ENCODE data around the gene WDR45B.
"Not testable (repeated sequence)": the region's sequence is repeated elsewhere in the genome, so short reads cannot be mapped to it uniquely, and the experiment has no call there.

WDR45B gene

DNA sequence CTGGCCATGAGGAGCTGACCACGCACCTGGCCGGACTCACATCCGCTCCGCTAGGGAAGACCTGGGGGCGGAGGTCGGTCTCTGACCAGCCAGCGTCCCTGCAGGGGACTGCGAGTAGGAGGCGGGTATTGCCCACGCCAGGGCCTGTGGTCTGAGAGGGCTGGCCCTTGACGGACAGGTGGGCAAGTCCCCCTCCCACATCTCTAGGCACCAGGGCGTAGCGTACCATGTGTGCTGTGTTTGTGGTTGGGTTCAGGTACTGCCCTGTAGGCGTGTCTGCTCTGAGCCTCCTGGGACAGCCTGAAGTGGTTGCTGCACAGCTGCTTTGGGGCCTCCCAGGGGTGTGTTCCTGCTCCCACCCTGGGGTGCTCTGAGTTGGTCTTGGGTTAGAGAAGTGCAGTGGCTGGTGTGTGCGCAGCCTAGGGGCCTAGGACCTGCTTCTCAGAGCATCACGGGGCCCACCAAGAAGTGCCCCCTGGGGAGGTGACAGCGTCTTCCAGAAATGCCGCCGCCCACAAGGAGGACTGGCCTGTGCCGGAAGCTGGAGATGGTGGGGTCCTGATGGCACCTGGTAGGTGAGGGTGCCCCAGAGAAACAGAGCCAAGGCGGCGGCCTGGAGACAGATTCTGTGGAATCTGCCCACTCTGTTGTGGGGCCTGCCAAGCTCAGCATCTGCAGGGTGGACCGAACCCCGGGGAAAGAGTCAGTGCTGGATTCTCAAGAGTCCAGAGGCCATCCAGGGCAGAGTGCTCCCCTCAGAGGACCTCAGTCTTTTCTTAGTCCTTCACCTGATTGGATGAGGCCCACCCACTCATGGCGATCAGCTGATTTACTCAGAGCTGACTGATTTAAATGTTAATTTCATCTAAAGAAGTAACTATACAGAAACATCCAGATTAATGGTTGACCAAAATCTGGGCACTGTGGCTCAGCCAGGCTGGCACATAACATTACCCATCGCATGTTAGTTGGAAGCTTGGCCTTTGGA is 48.3 kb downstream of the WDR45B start:
- DNase-seq (ENCODE audit: low read depth) = no peak

DNA sequence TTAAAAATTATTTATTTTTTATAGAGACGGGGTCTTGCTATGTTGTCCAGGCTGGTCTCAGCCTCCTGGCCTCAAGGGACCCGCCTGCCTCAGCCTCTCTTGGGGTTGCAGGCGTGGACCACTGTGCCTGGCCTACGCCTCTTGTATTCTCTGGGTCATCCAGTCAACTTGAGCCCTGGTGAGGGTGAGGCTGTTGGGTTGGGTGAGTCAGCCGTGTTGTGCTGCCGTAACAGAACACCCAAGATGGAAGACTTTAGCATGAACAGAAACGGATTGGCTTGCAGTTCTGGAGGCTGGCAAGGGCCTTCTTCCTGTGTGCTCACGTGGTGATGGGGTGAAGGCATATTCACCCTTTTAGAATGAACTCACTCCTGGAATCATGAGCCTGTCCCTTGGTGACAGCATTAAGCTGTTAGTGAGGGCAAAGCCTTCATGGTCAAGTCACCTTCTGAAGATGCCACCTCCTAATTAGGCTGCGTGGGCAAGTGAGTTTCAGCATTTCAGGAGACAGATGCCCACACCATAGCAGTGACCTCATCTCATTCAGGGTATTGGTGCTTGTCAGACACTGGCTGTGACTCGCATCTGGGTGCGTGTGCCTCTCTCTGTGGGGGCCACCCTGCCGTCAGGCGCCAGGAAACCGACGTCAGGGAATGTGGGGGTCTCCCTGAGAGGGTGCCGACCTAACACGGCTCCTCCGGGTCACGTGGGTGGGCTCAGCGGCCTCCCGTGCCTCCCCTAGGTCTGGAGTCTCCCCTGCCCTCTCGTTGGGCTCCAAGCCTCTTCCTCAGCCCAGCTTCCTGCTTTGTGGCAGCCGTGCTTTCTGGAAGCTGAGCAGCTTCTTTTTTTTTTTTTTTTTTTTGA is 49.8 kb downstream of the WDR45B start:
- DNase-seq (ENCODE audit: low read depth) = no peak

DNA sequence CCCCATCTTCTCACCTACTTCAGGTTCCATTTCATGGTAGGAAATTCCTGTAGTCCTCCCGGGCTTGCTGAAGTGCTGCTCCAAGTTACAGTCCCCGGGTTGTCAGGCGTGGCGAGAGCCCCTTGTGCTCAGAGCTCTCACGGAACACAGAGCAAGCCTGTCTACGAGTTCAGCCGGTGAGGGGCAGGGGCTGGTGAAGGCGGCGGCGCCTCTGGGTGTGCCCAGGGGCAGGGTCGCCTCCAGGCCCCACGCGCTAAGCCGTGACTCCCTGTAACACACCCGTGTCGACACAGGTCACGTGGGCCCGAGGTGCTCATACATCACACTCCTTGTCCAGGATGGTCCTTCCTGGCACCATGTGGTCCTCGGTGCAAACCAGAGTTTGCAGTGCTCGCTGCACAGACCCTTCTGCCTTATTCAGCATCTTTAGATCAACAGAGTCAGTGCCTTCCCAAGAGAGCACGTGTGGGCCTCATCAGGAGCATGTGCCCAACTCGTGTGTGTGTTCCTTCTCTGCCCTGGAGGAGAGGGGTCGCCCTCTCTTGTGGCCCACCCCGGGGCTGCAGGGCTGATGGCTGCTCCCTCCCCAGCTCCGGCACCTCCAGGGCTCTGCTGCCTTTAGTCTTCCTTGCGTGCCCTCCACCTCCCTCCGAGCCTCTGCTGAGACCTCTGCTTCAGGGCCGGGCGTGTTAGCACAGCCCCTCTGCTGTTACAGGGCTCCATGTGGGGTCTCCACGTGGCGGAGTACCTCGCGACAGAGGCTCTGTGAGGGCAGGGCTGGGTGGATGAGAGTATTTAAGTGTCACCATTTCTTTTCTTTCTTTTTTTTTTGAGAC is 51.2 kb downstream of the WDR45B start:
- DNase-seq (ENCODE audit: low read depth) = no peak

DNA sequence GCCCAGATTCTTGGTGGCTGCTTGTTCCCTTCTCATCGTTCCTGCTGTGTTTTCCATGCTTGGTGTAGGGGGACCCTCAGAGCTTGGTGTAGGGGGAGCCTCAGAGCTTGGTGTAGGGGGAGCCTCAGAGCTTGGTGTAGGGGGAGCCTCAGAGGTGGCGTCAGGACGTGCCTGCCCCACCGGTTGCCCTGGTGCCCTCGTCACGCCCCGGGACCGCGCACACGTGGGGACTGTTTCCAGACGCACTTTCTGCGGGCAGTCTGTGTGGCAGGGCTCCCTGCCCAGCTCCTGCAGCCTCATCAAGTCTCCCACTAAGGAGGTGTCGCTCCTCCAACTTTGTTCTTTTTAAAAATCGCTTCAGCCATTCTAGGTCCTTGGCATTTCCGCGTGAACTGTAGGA is 51.9 kb downstream of the WDR45B start:
- DNase-seq (ENCODE audit: low read depth) = no peak

DNA sequence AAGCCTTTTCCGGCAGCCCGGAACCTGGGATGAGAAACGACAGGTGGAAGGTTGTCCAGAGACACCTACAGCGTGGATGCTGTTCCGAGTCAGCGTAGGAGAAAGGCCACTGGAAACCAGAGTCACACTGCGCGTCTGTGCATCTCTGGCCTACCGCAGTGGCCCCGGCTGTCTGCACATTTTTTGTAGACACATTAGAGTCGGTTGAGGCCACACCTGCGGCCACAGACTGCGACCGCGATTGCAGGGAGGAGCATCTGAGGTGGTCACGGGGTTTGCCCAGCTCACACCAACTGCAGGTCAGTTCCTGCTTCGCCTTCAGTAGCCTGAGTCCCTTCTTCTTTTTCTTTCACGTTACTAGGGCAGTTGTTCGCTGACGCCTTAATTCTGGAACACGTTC is 52.4 kb downstream of the WDR45B start:
- no peak for DNase-seq (ENCODE audit: low read depth)

DNA sequence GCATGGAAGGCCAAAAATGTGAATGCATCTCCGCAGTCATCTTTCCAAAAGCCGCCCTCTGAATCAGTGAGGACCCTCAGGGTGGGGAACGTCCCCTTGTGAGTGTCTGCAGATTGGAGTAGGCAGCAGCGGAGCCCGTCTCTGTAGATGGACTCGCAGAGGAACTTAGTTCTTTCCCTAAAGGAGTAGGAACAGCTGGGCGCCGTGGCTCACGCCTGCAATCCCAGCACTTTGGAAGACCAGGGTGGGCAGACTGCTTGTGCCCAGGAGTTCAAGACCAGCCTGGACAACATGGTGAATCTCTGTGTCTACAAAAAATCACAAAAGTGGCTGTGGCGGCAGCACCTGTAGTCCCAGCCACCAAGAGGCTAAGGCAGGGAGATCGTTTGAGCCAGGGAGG is 53.7 kb downstream of the WDR45B start:
- DNase-seq (ENCODE audit: low read depth) = no peak

DNA sequence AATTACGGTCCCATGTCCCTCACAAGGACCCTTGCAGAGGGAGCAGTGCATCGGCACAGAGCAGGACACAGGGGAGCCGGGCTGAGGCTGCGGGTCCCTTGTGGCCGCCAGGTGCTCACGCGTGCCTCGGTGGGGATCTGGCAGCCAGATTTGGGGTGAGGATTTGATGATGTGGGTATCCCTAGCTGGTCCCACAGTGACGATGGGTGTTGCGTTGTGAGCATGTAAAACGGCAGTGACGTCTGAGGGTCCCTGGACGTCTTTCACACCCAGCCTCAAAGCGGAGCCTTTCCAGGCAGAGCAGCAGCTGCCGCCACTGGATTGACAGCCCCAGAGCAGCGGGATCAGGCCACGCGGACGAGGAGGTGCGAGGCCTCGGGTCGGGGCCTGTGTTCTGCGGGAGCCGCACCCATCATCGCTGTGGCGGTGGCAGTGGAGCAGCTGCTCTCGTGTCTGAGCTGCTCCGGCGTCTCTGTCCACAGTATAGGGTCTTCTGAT is 54.6 kb downstream of the WDR45B start:
- no peak for DNase-seq (ENCODE audit: low read depth)

DNA sequence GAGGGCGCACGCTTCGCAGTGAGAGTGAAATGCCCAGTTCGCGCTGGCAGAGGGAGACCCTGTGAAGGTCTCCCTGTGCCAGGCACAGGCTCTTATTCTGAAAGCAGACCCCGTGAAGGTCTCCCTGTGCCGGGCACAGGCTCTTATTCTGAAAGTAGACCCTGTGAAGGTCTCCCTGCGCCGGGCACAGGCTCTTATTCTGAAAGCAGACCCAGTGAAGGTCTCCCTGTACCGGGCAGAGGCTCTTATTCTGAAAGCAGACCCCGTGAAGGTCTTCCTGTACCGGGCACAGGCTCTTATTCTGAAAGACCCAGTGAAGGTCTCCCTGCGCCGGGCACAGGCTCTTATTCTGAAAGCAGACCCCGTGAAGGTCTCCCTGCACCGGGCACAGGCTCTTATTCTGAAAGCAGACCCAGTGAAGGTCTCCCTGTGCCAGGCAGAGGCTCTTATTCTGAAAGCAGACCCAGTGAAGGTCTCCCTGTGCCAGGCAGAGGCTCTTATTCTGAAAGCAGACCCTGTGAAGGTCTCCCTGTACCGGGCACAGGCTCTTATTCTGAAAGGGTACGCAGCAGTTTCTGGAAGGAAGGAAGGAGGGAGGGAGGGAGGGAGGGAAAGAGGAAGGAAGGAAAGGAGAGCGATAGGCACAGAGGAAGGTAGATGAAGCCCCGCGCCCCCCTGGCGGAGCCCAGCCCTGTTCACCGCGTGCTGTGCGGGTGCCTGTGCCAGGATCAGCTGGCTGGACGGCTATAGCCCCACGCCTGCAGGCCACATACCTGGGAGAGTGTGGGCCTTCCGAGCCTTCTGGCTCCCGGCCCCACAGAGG is 55.3 kb downstream of the WDR45B start:
- peak; percentile 39 for DNase-seq (ENCODE audit: low read depth)

DNA sequence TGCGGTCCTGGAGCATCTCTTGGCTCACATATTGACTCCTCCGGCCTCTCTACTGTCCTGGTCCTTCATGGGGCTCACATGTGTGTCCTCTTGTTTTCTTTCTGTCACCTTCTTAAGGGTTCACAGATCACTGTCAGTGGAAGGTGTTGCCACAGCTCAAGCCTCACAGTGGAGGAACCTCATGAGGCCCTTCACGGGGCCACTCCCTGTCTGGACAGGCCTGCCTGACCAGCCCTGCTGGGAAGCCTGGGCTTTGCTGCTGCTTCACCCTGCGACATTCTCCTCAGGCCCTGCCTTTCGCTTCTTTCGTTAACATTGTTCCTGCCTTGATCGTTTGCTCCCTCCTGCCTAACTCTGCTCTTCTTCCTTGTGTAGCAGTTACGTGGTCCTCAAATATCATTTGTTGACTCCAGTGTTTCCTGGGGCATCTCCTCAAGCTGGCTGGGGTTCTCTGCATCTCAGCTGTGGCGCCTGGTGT is 55.9 kb downstream of the WDR45B start:
- DNase-seq (ENCODE audit: low read depth) = no peak

DNA sequence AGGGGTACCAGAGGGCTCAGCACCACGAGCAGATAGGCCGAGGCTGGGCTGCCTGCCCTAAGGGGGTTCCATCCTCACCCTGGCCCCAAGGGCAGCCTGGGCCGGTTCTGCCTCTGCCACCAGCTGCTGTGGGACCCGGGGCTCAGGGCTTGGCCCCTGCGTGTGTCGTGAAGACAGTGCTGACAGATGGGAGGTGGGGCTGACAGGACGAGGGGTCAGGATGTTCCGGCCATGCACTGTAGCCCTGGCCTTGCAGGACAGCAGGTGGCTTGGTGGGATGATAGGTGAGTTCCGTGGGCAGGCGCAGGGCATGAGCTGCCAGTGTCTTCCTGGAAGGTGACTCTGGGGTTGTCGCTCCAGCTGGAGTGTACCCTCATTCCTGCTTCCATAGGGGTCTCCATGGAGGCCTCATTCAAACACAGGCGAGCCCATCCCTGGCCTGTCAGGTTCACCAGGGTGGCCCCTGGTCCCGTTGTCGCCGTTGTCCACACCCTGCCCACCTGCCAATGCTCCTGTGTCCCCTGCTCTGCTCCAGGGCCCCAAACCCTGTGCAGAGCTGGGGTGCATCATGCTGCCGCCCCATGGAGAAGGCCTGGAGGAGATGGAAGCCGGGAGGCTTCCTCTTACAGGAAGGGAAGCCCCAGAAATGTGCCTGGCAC is 57.2 kb downstream of the WDR45B start:
- DNase-seq (ENCODE audit: low read depth) = no peak

DNA sequence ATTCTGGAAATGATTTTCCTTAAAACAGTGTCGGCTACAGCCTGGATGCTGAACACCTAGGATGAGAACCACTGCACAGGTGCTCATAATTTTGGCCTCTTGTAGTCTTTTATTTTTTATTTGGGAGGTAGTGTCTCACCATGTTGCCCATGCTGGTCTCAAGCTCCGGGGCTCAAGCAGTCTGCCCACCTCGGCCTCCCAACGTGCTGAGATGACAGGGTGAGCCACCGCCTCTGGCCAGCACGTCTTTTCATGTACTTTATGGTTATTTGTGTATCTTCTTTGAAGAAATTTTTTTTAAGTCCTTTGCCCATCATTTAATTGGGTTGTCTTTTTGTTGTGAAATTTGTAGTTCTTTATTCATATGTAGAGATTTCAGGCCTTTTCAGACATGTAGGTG is 58.0 kb downstream of the WDR45B start:
- DNase-seq (ENCODE audit: low read depth) = no peak

DNA sequence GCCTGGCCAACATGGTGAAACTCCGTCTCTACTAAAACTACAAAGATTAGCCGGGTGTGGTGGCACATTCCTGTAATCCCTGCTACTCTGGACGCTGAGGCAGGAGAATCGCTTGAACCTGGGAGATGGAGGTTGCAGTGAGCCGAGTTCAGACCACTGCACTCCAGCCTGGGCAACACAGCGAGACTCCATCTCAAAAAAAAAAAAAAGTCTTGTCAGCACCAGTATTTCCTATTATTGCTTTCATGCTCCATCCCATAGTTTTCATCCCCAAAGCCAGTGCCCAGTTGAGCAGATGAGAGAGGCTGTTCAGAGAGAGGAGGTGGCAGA is 58.4 kb downstream of the WDR45B start:
- no peak for DNase-seq (ENCODE audit: low read depth)

DNA sequence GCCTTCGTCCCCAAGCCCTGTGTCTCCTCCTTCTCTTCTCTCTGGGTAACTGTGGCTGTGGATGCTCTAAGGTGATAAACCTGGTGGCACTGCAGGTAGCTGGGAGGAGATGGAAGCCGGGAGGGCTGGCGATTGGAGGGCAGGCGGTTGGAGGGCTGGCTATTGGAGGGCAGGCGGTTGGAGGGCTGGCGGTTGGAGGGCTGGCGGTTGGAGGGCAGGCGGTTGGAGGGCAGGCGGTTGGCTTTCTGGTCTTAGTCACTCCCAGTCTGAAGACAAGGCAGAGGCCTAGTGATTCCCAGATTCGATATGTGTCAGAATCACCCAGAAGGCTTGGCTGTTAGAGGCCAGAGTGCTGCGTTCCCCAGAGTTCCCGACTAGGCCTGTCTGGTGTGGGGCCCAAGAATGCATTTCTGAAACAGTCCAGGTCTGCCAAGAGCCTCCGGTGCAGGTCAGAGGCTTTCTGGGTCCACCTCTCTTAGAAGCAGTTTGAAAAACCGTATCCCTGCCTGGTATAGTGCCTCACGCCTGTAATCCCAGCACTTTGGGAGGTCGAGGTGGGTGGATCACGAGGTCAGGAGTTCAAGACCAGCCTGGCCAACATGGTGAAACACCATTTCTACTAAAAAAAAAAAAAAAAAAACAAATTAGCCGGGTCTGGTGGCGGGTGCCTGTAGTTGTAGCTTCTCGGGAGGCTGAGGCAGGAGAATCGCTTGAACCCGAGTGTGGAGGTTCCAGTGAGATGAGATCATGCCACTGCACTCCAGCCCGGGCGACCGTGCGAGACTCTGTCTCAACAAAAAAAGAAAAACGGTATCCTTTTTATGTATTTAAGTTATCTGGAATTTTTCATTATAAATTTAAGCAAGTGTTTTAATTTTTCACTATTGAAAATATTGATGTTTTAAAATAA is 59.7 kb downstream of the WDR45B start:
- no peak for DNase-seq (ENCODE audit: low read depth)

DNA sequence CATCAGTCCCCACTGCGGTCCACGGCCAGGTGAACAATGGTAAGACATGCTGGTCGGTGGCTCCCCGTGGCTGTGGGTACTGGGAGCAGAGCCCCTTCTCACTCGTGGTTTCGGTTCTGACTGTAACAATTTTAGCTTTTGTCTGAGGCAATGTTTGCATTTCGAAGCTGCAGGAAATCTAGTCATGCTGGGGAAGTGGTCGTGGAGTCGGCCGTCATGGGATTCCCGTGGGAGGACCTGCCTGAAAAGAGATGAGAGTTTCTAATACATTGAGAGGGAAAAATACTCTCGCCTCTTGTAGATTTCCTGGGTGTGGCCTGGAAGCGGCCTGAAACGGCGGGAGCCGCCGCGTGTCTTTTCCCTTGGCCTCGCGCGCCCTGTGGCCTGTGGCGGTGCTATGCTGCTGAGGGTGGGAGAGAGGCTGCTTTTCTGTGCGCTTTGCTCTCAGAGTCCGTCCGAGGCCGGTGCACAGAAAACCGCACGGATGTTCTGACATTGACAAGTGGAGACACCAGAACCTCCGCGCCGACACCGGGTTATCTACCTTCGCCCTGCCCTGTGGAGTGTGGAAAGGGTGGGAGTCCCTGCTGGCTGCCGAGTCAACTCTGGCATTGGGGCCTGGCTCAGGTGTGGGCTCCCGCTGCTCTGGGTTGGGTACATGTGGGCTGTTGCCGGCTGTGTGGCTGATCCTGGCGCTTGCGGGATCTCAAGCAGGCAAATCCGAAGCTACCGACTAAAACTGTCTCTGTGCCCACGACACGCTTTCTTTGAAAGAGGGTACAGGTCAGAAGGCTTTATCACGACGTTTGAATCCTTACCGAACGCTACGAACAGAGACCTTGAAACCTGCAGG is 60.8 kb downstream of the WDR45B start:
- no peak for DNase-seq (ENCODE audit: low read depth)

DNA sequence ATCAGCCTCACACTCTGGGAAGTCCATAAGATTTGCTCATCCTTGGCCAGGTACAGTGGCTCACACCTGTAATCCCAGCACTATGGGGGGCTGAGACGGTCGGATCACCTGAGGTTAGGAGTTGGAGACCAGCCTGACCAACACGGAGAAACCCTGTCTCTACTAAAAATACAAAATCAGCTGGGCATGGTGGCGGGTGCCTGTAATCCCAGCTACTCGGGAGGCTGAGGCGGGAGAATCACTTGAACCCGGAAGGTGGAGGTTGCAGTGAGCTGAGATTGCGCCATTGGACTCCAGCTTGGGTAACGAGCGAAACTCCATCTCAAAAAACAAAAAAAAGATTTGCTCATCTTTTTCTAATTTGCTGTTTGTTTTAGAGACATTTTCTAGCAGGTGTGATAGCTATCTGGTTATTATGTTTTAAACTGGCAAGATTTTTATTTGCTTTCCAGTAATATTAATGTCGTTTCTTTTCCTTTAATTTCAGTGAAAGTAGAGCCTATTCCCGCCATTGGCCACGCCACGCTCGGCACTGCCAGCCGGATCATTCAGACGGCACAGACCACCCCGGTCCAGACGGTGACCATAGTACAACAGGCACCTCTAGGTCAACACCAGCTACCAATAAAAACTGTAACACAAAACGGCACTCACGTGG is 61.5 kb downstream of the WDR45B start:
- DNase-seq (ENCODE audit: low read depth) = no peak

DNA sequence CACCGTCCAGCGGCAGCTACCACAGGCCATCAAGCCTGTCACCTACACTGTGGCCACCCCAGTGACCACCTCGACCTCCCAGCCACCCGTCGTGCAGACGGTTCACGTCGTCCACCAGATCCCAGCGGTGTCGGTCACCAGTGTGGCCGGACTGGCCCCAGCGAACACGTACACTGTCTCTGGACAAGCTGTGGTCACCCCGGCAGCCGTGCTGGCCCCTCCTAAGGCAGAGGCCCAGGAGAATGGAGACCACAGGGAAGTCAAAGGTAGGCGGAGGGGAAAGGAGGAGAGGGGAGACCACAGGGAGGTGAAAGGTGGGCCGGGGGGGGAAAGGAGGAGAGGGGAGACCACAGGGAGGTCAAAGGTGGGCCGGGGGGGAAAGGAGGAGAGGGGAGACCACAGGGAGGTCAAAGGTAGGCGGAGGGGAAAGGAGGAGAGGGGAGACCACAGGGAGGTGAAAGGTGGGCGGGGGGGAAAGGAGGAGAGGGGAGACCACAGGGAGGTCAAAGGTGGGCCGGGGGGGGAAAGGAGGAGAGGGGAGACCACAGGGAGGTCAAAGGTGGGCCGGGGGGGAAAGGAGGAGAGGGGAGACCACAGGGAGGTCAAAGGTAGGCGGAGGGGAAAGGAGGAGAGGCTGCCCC is 62.2 kb downstream of the WDR45B start:
- DNase-seq (ENCODE audit: low read depth) = not testable (repeated sequence)

DNA sequence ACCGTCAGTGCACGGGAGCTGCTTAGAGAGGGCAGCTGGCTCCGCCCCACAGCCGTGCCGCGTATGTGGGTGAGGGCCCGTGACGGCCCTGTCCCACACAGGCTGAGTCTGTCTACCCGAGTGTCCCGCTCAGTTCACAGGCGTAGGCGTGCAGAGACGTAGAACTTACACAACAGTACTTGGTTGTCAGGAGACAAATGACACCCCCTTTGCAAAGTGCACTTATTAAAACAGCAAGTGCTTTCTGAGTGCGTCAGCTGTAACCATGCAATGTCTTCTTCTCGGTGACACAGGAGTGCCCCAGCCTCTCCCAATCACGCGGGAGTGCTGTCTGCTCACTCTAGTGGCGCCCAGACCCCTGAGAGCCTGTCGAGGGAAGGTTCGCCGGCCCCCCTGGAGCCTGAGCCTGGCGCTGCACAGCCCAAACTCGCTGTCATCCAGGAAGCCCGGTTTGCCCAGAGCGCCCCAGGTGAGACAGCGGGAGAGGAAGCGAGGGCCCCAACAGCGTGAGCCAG is 64.5 kb downstream of the WDR45B start:
- DNase-seq (ENCODE audit: low read depth) = no peak
